Measurements from ENCODE around the gene ZNF408.

- TF ChIP-seq, protein P1, sequence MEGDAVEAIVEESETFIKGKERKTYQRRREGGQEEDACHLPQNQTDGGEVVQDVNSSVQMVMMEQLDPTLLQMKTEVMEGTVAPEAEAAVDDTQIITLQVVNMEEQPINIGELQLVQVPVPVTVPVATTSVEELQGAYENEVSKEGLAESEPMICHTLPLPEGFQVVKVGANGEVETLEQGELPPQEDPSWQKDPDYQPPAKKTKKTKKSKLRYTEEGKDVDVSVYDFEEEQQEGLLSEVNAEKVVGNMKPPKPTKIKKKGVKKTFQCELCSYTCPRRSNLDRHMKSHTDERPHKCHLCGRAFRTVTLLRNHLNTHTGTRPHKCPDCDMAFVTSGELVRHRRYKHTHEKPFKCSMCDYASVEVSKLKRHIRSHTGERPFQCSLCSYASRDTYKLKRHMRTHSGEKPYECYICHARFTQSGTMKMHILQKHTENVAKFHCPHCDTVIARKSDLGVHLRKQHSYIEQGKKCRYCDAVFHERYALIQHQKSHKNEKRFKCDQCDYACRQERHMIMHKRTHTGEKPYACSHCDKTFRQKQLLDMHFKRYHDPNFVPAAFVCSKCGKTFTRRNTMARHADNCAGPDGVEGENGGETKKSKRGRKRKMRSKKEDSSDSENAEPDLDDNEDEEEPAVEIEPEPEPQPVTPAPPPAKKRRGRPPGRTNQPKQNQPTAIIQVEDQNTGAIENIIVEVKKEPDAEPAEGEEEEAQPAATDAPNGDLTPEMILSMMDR (IDR thresholded peaks at IDR 0.05; ENCODE audit: low read length) = no peak
- TF ChIP-seq EZH2 (IDR thresholded peaks at IDR 0.05; ENCODE audit: borderline replicate concordance, low read length) = no peak
Measured at GRCh38 chr11:46680815-46681214, 20.0 kb upstream of the ZNF408 start.
